ENCODE results near the gene TMCO4. TPM values are rescaled to one million over a fixed set of nuclear protein-coding genes. Genes with fewer than 3 reads are reported as not detected.
"Not testable (repeated sequence)": the region's sequence is repeated elsewhere in the genome, so short reads cannot be mapped to it uniquely, and the experiment has no call there.

The TMCO4 gene
- total and polyA plus RNA-seq, 3 experiments from 2014 or later: 16.5 to 18.2 (median 16.6) TPM

DNA sequence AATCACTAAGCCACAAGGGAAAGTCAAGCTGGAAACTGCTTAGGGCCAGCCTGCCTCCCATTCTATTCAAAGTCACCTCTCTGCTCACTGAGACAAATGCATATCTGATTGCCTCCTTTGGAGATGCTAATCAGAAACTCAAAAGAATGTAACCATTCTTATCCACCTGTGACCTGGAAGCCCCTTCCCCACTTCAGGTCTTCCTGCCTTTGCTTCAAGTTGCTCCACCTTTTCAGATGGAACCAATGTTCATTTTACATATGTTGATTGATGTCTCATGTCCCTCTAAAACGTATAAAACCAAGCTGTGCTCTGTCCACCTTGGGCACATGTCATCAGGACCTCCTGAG is 17.0 kb upstream of the TMCO4 start:
- H3K4me1 Mint-ChIP-seq; H3K27me3 Mint-ChIP-seq; H3K4me1 ChIP-seq (ENCODE audit: insufficient read depth, low read length); H3K36me3 ChIP-seq (ENCODE audit: insufficient read depth, low read length); H3K27ac ChIP-seq (ENCODE audit: low read depth, low read length); POLR2A ChIA-PET; H3K36me3 Mint-ChIP-seq; H3K9me3 ChIP-seq (ENCODE audit: low read length); H3K4me3 ChIP-seq (ENCODE audit: low read length); H3K9me3 Mint-ChIP-seq; CTCF ChIA-PET; H3K27me3 ChIP-seq (ENCODE audit: insufficient read depth, low read length, poor library complexity, severe bottlenecking); H3K4me3 Mint-ChIP-seq; DNase-seq: not testable (repeated sequence)
- peak overlapping the region in 1 of 8 donors; percentile 8 for H3K27ac Mint-ChIP-seq

DNA sequence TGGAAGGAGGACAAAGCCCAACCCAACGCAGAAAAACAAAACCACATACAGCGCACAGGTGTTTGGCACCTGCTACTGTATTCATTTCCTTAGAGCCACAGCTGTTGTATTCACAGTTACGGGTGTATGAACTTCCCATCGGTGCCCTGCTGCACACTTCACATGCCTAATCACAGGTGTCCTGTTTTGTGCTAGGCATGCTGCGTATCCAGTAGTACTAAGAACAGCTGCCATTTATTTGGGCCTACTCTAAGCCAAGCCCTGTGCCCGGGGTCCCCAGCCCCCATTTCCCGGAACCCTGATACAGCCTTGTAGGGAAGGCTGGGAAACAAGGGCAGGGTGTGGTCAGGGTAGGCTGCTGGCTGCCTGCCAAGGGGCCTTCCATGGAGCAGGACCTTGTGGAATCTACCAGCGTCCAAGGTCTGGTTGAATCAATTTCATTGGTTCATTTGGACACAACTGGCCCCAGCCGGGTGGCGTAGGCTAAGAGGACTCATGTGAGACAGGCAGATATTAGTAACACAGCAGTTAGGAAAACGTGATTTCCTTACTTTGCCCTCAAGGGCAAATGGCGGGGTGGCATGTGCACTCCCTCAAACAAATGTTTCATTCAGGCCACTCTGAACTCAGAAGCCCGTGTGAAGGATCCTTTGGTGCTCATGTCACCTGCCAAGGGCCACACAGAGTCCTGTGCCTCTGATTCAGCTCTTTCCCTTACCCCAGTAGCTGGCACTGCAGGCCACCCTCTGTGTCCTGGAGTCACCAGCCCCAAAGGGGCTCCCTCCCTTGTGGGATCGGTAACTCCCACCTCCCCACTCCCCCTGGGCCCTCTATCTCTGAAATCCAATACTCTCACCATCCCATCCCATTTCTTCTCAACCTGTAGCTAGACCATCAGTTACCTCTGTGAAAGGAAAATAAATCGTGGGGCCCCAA is 16.4 kb upstream of the TMCO4 start:
- no peaks in the 10 kb centered on the region for H3K27me3 ChIP-seq (ENCODE audit: insufficient read depth, low read length, poor library complexity, severe bottlenecking)
- CTCF ChIA-PET: no interaction called here
- no peaks in the 10 kb centered on the region for H3K9me3 ChIP-seq (ENCODE audit: low read length)
- H3K36me3 Mint-ChIP-seq: no peaks in the 10 kb centered on the region
- H3K36me3 ChIP-seq (ENCODE audit: insufficient read depth, low read length): no peaks in the 10 kb centered on the region
- H3K9me3 Mint-ChIP-seq: no peaks in the 10 kb centered on the region
- no peak overlapping the region for H3K27ac ChIP-seq (ENCODE audit: low read depth, low read length)
- no peaks in the 10 kb centered on the region for H3K4me1 Mint-ChIP-seq
- peaks cover 3 to 4% of the 10 kb centered on the region in 2 donors for H3K27me3 Mint-ChIP-seq
- no peak overlapping the region for H3K27ac Mint-ChIP-seq
- POLR2A ChIA-PET: no interaction called here
- DNase-seq: no peak
- no peaks in the 10 kb centered on the region for H3K4me1 ChIP-seq (ENCODE audit: insufficient read depth, low read length)
- H3K4me3 ChIP-seq (ENCODE audit: low read length): no peak overlapping the region
- no peak overlapping the region for H3K4me3 Mint-ChIP-seq

DNA sequence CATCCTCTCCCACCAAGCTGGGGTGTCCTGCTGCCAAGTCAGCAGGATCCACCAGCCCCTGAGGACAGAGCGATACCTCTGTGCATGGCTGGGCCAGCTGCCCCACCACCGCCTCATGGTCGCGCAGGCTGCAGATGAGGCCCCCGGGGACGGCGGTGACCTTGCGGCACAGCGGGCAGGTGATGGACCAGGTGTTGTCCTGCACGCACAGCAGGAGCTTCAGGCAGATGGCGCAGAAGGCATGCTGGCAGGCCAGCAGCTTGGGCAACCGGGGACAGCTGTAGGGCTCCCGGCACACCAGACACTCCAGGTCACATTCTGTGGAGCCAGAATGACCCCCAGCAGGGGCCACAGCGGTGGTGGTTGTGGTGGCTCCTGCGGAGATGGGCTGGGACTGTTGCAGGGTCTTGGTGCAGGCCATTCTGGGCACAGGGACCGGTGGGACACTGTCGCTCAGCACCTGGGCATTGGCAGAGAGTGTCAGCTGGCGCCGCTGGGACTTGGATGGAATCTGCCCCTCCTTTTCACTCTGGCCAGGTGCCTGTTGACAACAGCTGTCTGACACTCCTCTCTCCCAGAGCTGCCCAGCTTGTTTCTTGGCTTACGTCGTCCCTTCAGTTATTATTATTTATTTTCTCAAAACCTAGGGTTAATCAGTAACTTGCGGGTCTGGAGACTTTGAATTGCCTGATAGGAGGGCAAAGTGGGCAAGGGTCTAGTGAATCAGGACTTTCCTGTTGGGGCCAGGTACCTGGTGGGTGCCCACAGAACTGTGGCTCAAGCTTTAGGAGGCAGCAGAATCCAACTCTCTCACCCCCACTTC is 15.2 kb upstream of the TMCO4 start, which contains the start of gene RNF186:
RNF186 (minus strand) TSS at position 603 of the 823 bp plus-strand sequence; CDS start at position 421, 182 bp downstream.
- Histone ChIP-seq H3K27me3 (ENCODE audit: insufficient read depth, low read length, poor library complexity, severe bottlenecking) (no peaks in the 10 kb centered on the region), H3K9me3 (ENCODE audit: low read length) (no peaks in the 10 kb centered on the region), H3K4me1 (ENCODE audit: insufficient read depth, low read length) (no peaks in the 10 kb centered on the region), H3K36me3 (ENCODE audit: insufficient read depth, low read length) (no peaks in the 10 kb centered on the region), H3K4me3 (ENCODE audit: low read length) (no peak within 1 kb of the TSS), H3K27ac (ENCODE audit: low read depth, low read length) (no peak within 1 kb of the TSS)
- no peak within 1 kb of the TSS for H3K4me3 Mint-ChIP-seq
- no peaks in the 10 kb centered on the region for H3K9me3 Mint-ChIP-seq
- ChIA-PET CTCF (no interaction called here), POLR2A (no interaction called here)
- no peak for DNase-seq
- H3K36me3 Mint-ChIP-seq: no peaks in the 10 kb centered on the region
- H3K4me1 Mint-ChIP-seq: no peaks in the 10 kb centered on the region
- H3K27ac Mint-ChIP-seq: no peak within 1 kb of the TSS
- H3K27me3 Mint-ChIP-seq: peaks cover 3% of the 10 kb centered on the region in 2 donors

DNA sequence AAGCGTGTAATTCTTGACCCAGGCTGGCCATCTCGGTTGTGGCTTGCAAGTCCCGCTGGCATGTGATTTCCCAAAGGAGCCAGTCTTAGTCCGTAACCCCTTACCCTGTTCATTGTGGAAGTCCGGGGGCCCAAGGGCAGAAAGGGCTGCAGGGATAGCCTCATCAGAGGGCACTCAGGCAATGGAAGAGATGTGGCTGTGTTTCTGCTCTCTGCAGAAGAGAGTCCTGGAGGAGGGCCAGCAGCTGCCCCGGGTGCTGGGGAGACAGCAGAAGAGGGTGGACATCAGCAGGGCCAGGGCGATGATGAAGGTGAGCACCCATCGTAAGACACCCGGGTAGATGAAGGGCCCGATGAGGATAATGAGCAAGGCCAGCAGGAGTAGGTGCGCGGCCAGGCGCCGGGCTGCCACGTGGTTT is 14.5 kb upstream of the TMCO4 start:
- no peak overlapping the region for H3K27ac Mint-ChIP-seq
- Histone ChIP-seq H3K4me1 (ENCODE audit: insufficient read depth, low read length) (no peaks in the 10 kb centered on the region), H3K27ac (ENCODE audit: low read depth, low read length) (no peak overlapping the region), H3K4me3 (ENCODE audit: low read length) (no peak overlapping the region), H3K9me3 (ENCODE audit: low read length) (no peaks in the 10 kb centered on the region), H3K27me3 (ENCODE audit: insufficient read depth, low read length, poor library complexity, severe bottlenecking) (no peaks in the 10 kb centered on the region), H3K36me3 (ENCODE audit: insufficient read depth, low read length) (no peaks in the 10 kb centered on the region)
- no peaks in the 10 kb centered on the region for H3K9me3 Mint-ChIP-seq
- DNase-seq: no peak
- ChIA-PET POLR2A (no interaction called here), CTCF (interaction anchor here (0.9 kb wide), 1 partner anchor 11 kb away, joined by 4 read pairs; no protein-coding TSS in a partner anchor)
- H3K27me3 Mint-ChIP-seq: peaks cover 3% of the 10 kb centered on the region in 2 donors
- H3K4me3 Mint-ChIP-seq: no peak overlapping the region
- H3K36me3 Mint-ChIP-seq: no peaks in the 10 kb centered on the region
- no peaks in the 10 kb centered on the region for H3K4me1 Mint-ChIP-seq

DNA sequence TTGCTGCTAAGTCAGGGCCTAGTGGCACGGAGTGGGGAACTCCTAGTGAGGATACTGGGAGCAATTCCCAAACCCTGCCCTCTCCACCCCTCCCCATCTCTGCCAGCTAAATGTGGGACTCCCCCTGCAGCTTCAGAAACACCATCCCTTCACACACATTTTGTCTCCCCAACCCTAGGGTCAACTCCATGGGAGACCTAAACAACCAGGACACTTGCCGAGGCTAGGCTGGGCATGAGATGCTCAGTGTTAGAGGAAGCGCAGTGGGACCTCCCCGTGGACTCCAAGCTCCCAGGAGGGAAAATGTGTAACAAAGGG is 13.9 kb upstream of the TMCO4 start:
- no peaks in the 10 kb centered on the region for H3K4me1 Mint-ChIP-seq
- Histone ChIP-seq H3K4me3 (ENCODE audit: low read length) (no peak overlapping the region), H3K36me3 (ENCODE audit: insufficient read depth, low read length) (no peaks in the 10 kb centered on the region), H3K27ac (ENCODE audit: low read depth, low read length) (no peak overlapping the region), H3K4me1 (ENCODE audit: insufficient read depth, low read length) (no peaks in the 10 kb centered on the region), H3K27me3 (ENCODE audit: insufficient read depth, low read length, poor library complexity, severe bottlenecking) (no peaks in the 10 kb centered on the region), H3K9me3 (ENCODE audit: low read length) (no peaks in the 10 kb centered on the region)
- H3K27me3 Mint-ChIP-seq: peaks cover 3% of the 10 kb centered on the region in 2 donors
- no peak overlapping the region for H3K27ac Mint-ChIP-seq
- H3K9me3 Mint-ChIP-seq: no peaks in the 10 kb centered on the region
- POLR2A ChIA-PET: no interaction called here
- no peaks in the 10 kb centered on the region for H3K36me3 Mint-ChIP-seq
- no peak for DNase-seq
- H3K4me3 Mint-ChIP-seq: no peak overlapping the region
- CTCF ChIA-PET: interaction anchor here (0.9 to 1.7 kb wide), 2 partner anchors 10 to 52 kb away, joined by 3 to 4 read pairs; no protein-coding TSS in a partner anchor

DNA sequence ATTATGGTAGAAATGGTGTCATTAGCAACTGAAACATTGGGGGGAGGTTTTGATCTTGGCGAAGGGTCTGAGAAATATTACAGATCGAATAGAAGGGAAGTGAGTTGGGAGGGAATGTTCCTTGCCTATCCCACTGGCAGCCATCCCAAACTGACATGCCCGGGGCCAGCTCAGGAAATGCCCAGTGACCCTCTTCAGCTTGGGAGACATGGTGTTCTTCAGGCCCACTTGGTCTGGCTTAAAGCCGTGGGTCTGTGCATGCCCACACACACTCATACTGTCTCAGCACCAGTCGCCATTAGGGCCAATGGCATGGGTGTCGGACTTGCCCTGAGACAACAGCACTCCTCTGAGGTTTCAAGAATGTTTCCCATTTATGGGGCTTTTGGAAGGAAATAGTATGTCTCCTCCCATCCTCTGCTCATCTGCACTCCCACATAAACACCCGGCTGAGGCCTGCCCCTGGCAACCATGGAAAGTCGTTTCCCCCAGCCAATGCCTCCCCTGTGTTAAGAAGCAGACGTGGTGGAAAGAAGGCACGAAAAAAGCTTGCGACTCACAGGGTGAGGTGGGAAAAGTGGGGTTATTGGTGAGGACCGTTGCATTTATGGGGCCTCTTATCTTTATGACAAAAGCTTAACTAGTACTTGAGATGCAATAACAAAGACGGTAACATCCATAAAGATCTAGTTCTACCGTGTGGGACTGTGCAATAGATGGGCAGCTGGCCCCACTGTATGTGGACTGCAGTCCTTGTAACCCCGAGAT is 13.3 kb upstream of the TMCO4 start:
- Histone ChIP-seq H3K27me3 (ENCODE audit: insufficient read depth, low read length, poor library complexity, severe bottlenecking) (no peaks in the 10 kb centered on the region), H3K4me3 (ENCODE audit: low read length) (no peak overlapping the region), H3K27ac (ENCODE audit: low read depth, low read length) (no peak overlapping the region), H3K4me1 (ENCODE audit: insufficient read depth, low read length) (no peaks in the 10 kb centered on the region), H3K36me3 (ENCODE audit: insufficient read depth, low read length) (no peaks in the 10 kb centered on the region), H3K9me3 (ENCODE audit: low read length) (no peaks in the 10 kb centered on the region)
- ChIA-PET POLR2A (no interaction called here), CTCF (interaction anchor here (1.7 kb wide), 1 partner anchor 52 kb away, joined by 3 read pairs; no protein-coding TSS in a partner anchor)
- no peak for DNase-seq
- Mint-ChIP-seq H3K9me3 (no peaks in the 10 kb centered on the region), H3K4me1 (no peaks in the 10 kb centered on the region), H3K4me3 (no peak overlapping the region), H3K27me3 (peaks cover 3% of the 10 kb centered on the region in 2 donors), H3K36me3 (no peaks in the 10 kb centered on the region), H3K27ac (peak overlapping the region in 1 of 8 donors; percentile 82)

DNA sequence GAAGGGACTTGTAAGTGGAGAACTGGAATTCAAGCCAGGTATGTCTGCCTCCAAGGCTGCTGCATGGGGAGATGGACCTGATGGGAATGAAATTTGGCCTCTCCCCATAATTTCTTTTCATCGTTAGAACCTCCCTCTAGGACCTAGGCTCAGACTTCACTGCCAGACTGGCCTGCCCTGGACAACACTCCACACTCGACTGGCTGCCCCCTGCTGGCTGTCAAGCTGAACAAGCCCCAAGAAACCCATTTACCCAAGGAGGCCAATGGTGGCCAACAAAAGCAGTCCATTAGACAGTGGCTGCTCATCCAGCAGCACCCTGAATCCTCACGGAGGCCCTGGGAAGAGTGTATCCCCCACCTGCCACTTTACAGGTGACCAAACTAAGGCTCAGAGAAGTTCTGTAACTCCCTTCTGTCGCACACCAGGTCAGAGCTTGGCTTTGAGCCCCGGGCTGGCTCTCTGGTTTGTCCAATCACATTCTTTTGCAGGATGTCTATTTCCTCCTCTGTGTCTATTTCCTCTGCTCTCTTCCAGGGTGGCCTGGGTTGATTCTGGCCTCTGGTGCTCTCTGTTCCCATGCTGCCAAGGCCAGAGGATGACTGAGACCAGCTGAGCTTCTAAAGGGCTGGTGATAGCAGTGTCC is 11.6 kb upstream of the TMCO4 start:
- Histone ChIP-seq H3K36me3 (ENCODE audit: insufficient read depth, low read length) (no peaks in the 10 kb centered on the region), H3K27ac (ENCODE audit: low read depth, low read length) (no peak overlapping the region), H3K4me3 (ENCODE audit: low read length) (no peak overlapping the region), H3K27me3 (ENCODE audit: insufficient read depth, low read length, poor library complexity, severe bottlenecking) (no peaks in the 10 kb centered on the region), H3K9me3 (ENCODE audit: low read length) (no peaks in the 10 kb centered on the region), H3K4me1 (ENCODE audit: insufficient read depth, low read length) (no peaks in the 10 kb centered on the region)
- Mint-ChIP-seq H3K4me1 (no peaks in the 10 kb centered on the region), H3K27me3 (peaks cover 0 to 3% of the 10 kb centered on the region in 2 donors), H3K4me3 (no peak overlapping the region), H3K27ac (no peak overlapping the region), H3K36me3 (no peaks in the 10 kb centered on the region), H3K9me3 (no peaks in the 10 kb centered on the region)
- DNase-seq: peak in 4 of 5 donors; percentile 6 to 23 (median 13)
- ChIA-PET CTCF (interaction anchor here (1.5 kb wide), 1 partner anchor 96 kb away, joined by 3 read pairs; no protein-coding TSS in a partner anchor), POLR2A (no interaction called here)
